Mesothelial cell of epicardium (in vitro differentiated cells): ENCODE measurements around the gene PRKD1. TPM values are rescaled to one million over a fixed set of nuclear protein-coding genes. Genes with fewer than 3 reads are reported as not detected.

Experiments used
- DNase-seq, 2 experiments: peaks; one replicate each; pipeline ENCODE4 v3.0.0; 2021; ENCODE audit warnings: low spot score in 2 of 2; ENCODE audit not compliant: unreplicated experiment in 2 of 2
- H3K27ac Mint-ChIP-seq: 2 replicates; pipeline ENCODE4 v1.8.0; 2021; ENCODE audit warnings: mixed read lengths
- H3K27me3 Mint-ChIP-seq: 2 replicates; pipeline ENCODE4 v1.8.0; 2021; ENCODE audit warnings: low read depth, mixed read lengths
- H3K36me3 Mint-ChIP-seq: 2 replicates; pipeline ENCODE4 v1.8.0; 2021; ENCODE audit warnings: mixed read lengths
- H3K4me1 Mint-ChIP-seq: 2 replicates; pipeline ENCODE4 v1.8.0; 2021; ENCODE audit warnings: mixed read lengths
- H3K4me3 Mint-ChIP-seq: 2 replicates; pipeline ENCODE4 v1.8.0; 2021; ENCODE audit warnings: mild to moderate bottlenecking, moderate library complexity, mixed read lengths
- H3K9me3 Mint-ChIP-seq: 2 replicates; pipeline ENCODE4 v1.8.0; 2021; ENCODE audit warnings: mixed read lengths
- total RNA-seq: library from RNA; stranded (reverse); gene quantifications from 3 replicates; pipeline ENCODE4 v1.2.1, GENCODE V29; 2021
- TF ChIP-seq, protein P1 (sequence below): fragments of 200-600 bp; sonication (generic); IDR thresholded peaks from one replicate; pipeline ENCODE4 v1.5.0; 2021; ENCODE audit warnings: antibody characterized with exemption; ENCODE audit not compliant: unreplicated experiment

PRKD1 gene
- total RNA-seq, 1 donor from 2014 or later: 27.3 TPM

DNA sequence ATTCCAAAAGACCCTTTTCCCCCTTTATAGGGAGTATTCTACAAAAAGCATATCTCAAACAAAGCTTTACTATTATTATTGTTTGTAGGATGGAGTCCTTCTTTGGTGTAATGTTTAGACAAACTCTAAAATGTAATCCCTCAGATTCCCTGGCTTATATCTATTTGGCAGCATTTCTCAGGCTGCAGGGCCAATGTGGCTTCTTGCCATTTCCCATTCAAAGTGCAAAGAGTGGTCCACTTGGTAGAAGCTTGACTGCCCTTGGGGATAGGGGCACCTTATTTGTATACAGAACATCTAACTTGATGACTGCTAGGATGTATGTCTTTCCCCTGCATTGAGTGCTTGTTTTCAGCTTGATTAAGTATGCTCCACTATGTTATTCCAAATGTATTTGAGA is 242.7 kb downstream of the PRKD1 start:
- no peak overlapping the region for H3K4me3 Mint-ChIP-seq
- TF ChIP-seq, protein P1, sequence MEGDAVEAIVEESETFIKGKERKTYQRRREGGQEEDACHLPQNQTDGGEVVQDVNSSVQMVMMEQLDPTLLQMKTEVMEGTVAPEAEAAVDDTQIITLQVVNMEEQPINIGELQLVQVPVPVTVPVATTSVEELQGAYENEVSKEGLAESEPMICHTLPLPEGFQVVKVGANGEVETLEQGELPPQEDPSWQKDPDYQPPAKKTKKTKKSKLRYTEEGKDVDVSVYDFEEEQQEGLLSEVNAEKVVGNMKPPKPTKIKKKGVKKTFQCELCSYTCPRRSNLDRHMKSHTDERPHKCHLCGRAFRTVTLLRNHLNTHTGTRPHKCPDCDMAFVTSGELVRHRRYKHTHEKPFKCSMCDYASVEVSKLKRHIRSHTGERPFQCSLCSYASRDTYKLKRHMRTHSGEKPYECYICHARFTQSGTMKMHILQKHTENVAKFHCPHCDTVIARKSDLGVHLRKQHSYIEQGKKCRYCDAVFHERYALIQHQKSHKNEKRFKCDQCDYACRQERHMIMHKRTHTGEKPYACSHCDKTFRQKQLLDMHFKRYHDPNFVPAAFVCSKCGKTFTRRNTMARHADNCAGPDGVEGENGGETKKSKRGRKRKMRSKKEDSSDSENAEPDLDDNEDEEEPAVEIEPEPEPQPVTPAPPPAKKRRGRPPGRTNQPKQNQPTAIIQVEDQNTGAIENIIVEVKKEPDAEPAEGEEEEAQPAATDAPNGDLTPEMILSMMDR: no peak
- peaks cover 3% of the 10 kb centered on the region for H3K9me3 Mint-ChIP-seq
- peaks cover 29% of the 10 kb centered on the region for H3K4me1 Mint-ChIP-seq
- H3K27me3 Mint-ChIP-seq: no peaks in the 10 kb centered on the region
- no peak for DNase-seq
- no peaks in the 10 kb centered on the region for H3K36me3 Mint-ChIP-seq
- no peak overlapping the region for H3K27ac Mint-ChIP-seq

DNA sequence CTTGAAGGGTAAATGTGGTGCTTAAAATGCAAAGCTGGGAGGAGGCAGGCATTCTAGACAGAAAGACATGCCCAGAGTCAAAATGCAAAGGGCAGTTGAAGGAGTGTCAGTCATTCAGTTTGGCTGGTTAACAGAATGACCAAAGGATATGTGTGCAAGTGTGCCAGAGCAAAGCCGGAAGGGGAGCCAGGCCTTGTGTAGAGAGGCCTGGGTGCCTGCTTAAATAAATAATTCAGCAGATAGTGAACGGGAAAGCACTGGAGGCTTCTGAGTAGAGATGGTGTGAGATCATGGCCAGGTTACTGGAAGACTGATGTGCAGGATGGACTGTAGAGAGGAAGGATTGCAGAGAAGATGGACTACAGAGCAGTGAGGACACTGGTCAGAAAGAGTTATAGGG is 244.9 kb downstream of the PRKD1 start:
- Mint-ChIP-seq H3K4me1 (peaks cover 29% of the 10 kb centered on the region), H3K9me3 (peaks cover 3% of the 10 kb centered on the region)

DNA sequence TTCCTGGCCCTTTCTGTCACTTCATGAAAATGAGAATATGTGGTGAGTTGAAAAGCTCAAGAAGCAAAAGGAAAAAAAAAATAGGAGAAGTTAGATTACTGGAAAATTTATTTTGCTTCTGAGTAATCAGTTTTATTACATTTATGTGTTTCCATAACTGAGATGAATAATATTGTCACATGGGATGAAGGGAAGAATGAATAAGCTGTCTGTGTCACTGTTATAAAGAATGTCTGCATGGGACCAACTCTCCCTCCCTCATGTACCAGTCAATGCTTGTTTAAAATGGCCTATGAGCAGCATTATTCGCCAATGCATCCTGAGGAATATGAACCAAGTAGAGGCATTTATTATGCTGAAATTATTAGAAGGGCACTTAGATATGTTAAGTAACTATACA is 246.3 kb downstream of the PRKD1 start:
- H3K27ac Mint-ChIP-seq: no peak overlapping the region
- no peak for DNase-seq
- peaks cover 27% of the 10 kb centered on the region for H3K4me1 Mint-ChIP-seq
- no peaks in the 10 kb centered on the region for H3K36me3 Mint-ChIP-seq
- no peak overlapping the region for H3K4me3 Mint-ChIP-seq
- TF ChIP-seq, protein P1: no peak
- no peaks in the 10 kb centered on the region for H3K27me3 Mint-ChIP-seq
- H3K9me3 Mint-ChIP-seq: peaks cover 3% of the 10 kb centered on the region

More for the DNA sequence above, 244.9 kb downstream of the PRKD1 start:
- TF ChIP-seq, protein P1: no peak
- Mint-ChIP-seq H3K4me3 (no peak overlapping the region), H3K27ac (no peak overlapping the region), H3K27me3 (no peaks in the 10 kb centered on the region), H3K36me3 (no peaks in the 10 kb centered on the region)
- DNase-seq: no peak

DNA sequence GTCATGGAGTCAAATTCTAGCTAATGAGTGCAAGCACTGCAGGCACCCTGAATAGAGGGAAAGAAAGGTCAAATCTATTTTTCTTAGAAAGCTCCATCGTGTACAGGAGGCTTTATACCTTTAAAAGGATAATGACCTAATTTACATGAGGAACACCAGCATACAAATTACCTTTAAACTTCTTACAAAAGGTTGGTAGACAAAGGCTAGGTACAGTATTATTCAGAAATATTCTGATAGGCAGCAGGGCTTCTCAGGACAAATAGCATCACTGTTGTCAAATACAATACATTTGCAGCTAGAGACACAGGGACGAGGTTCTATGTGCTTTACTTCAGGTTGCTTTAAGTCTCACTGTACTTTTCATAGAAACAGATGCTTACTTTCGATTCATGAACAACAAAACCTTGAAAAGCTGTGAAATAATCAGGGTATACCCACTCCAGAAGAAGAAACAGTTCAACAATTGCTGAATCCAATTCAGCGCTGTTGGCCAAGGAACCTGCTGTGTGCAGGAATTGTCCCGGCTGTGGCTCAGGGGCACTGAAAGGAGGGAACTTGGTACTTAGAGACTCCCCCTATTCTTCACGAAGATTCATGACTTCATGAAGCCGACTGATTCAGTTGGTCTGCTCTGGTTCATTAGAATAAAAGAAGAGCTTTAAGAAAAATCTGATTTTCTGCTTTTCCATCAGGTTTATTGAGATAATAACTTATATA is 252.9 kb downstream of the PRKD1 start:
- TF ChIP-seq, protein P1: no peak
- H3K27ac Mint-ChIP-seq: no peak overlapping the region
- no peaks in the 10 kb centered on the region for H3K36me3 Mint-ChIP-seq
- no peak for DNase-seq
- H3K4me1 Mint-ChIP-seq: no peaks in the 10 kb centered on the region
- no peak overlapping the region for H3K4me3 Mint-ChIP-seq
- H3K9me3 Mint-ChIP-seq: peaks cover 3% of the 10 kb centered on the region
- no peaks in the 10 kb centered on the region for H3K27me3 Mint-ChIP-seq

DNA sequence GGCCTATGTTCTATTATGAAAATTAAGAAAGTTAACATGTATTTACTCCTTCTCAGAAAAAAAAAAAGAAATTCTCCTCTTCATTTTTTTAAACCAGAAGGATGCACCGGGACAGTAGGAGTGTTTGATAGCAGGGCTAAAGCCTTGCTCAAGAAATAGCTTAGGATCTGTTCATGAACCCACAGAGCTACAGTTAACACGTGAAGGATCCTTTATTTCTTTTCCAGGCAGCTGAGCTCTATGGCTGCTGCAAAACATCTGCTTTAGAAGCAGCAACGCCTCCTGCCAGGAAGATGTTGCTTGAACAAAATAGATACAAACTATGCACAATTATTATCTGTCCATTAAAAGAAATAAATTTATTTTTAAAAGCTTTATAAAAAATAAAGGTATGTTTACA is 254.8 kb downstream of the PRKD1 start:
- Mint-ChIP-seq H3K4me3 (no peak overlapping the region), H3K9me3 (no peaks in the 10 kb centered on the region), H3K4me1 (no peaks in the 10 kb centered on the region), H3K27me3 (no peaks in the 10 kb centered on the region), H3K36me3 (no peaks in the 10 kb centered on the region), H3K27ac (no peak overlapping the region)
- TF ChIP-seq, protein P1: no peak
- no peak for DNase-seq

DNA sequence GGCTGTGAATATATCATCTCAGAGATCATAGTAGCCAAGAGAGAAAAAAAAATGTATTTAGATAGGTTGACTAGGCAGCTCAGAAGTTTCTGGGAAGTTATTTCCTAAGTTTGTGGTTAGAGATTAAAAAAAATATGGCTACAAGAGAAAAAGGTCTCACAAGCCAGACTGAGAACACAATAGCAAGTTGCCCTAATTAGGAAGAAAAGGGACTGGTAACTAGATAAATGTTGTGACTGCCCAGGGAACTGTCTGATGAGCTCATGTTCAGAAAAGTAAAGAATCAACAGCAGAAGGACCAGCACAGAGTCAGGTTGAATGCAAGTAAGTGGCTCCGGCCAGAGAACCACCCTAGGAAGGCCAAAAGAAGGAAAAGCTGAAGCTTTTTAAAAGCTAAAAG is 256.6 kb downstream of the PRKD1 start:
- Mint-ChIP-seq H3K9me3 (no peaks in the 10 kb centered on the region), H3K4me1 (no peaks in the 10 kb centered on the region), H3K4me3 (no peak overlapping the region), H3K27ac (no peak overlapping the region), H3K27me3 (no peaks in the 10 kb centered on the region), H3K36me3 (no peaks in the 10 kb centered on the region)
- TF ChIP-seq, protein P1: no peak
- DNase-seq: no peak
